IPS DF 4.7 (cell line): ENCODE data around the gene HM13.
"Not testable (repeated sequence)": the region's sequence is repeated elsewhere in the genome, so short reads cannot be mapped to it uniquely, and the experiment has no call there.

Experiments used
- DNase-seq: peaks from one replicate; pipeline ENCODE4 v3.0.0-alpha.2; 2013; ENCODE audit warnings: low spot score; ENCODE audit errors: extremely low read depth

HM13 gene

GRCh38 chr20:31500527-31500926, 13.7 kb upstream of the HM13 start:
- no peak for DNase-seq

- peak; percentile 56 for DNase-seq
These were observed 11.2 kb upstream of the HM13 start for GRCh38 chr20:31502884-31503673.

GRCh38 chr20:31505903-31506302, 8.3 kb upstream of the HM13 start:
- DNase-seq, result no peak

GRCh38 chr20:31508517-31509244, 5.6 kb upstream of the HM13 start:
- DNase-seq, result no peak

GRCh38 chr20:31515072-31515774, 981 bp downstream of the HM13 start:
- DNase-seq, result no peak

GRCh38 chr20:31515775-31516107, 1.5 kb downstream of the HM13 start:
- DNase-seq, result no peak

DNA sequence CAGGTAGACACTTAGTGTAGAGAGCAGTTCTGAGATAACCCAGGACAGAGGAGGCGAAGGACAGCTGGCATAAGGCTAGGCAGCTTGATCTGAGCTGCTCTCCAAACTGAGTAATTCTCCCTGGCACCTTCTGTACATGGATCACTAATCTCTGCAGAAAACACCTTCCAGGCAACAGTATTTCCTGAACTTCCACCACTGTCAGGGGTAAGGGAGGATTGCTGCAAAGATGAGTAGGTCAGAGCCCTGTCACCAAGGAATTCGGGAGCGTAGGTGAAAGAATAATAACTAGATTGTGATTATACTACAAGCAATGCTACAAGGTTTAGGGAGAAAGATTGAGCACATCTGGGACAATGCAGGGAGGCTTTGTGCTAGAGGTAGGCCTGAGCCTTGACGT, 1.9 kb downstream of the HM13 start:
- no peak for DNase-seq

GRCh38 chr20:31516651-31517050, 2.4 kb downstream of the HM13 start:
- no peak for DNase-seq

- no peak for DNase-seq
These were observed 3.1 kb downstream of the HM13 start for GRCh38 chr20:31517373-31517772.

DNA sequence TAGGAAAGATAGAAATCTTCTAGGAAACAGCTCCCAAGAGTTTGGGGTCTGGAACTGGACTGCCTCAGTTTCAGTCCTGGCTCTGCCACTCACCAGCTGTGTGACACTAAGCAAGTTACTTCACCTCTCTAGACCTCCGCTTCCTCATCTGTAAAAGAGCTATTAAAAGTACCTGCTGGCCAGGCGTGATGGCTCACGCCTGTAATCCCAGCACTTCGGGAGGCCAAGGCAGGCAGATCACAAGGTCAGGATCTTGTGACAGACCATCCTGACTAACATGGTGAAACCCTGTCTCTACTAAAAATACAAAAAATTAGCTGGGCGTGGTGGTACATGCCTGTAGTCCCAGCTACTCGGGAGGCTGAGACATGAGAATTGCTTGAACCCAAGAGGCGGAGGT, 7.0 kb downstream of the HM13 start:
- DNase-seq, result not testable (repeated sequence)

- DNase-seq, result no peak
These were observed 8.5 kb downstream of the HM13 start for GRCh38 chr20:31522731-31523130.

GRCh38 chr20:31523361-31524283, 9.4 kb downstream of the HM13 start:
- DNase-seq, result no peak

DNA sequence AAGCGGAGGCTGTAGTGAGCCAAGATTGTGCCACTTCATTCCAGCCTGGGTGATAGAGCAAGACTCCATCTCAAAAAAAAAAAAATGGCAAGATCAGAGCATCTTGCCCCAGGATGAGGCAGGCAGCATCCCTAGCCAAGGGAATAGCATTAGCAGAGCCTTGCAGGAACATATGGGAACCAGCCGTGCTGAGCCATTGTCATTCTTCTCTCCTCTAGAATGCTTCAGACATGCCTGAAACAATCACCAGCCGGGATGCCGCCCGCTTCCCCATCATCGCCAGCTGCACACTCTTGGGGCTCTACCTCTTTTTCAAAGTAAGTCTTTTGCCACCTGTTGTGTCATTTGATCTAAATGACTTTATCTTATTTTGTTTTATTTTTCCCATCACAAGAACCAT, 13.0 kb downstream of the HM13 start:
- no peak for DNase-seq

DNA sequence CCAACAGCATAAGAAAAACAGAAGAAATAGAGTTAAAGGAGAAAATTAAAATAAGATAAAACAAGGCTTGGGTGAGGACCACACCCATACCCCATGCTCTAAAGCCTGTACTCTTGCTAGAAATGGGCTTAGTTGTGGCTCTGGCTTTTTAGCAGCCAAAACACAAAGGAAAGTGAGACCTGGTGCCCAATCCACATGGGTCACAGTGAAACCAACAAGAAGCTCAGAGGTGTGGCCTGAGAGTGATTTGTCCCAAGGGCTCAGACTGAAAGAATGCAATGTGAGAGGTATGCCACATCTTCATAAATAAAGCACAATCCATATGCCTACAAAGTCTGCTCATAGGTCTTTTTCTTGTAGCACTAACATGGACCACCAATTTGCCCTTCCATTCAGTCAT, 21.1 kb downstream of the HM13 start:
- no peak for DNase-seq

- DNase-seq, result no peak
These were observed 22.3 kb downstream of the HM13 start for GRCh38 chr20:31536575-31536974.

DNA sequence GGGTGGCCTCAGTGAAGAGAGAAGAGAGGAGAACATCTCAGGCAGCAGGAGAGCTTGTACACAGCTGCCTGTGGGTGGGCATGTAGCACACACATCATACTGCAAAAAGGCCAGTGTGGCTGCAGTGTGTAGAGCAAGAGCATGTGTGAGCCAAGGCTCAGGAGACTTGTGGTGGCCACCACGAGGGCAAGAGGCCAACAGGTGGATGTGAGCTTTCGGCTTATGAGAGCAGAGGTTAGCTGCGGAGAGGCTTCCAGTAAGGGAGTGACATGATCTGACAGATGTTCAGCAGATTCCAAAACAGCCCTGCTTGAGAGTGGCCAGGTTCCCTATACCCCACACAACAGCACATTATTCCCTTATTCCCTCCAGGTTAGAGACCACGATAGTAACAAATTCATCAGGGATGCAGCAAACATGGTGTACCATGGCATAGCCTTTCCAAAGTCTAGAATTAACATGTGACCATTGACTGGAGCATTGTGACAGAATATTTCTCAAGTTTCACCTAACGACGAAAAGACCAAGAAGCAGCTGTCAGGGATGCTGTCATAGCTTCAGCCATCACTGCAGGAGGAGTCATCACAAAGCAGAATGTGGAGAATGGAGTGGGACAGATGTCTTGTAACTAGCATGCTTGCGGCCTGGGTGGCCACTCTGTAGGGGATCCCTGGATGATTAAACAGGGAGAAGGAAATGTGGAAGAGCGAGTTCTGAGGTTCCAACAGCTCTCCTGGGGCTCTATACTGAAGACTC, 23.1 kb downstream of the HM13 start:
- no peak for DNase-seq

DNA sequence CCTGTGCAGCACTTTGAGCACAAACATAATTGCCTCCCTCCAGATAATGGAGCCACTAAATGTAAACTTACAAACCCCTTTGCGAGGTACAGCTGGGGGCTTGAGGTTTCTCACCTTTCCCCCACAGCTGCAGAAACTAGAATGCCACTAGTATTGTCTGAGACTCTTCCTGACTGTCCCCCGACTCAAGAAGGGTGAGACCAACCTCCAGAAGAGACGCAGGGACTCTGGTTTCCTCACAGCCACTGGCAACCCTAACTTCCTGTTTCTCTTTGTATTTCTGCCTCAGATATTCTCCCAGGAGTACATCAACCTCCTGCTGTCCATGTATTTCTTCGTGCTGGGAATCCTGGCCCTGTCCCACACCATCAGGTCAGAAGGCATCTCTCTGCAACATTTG, 23.6 kb downstream of the HM13 start:
- DNase-seq, result no peak

DNA sequence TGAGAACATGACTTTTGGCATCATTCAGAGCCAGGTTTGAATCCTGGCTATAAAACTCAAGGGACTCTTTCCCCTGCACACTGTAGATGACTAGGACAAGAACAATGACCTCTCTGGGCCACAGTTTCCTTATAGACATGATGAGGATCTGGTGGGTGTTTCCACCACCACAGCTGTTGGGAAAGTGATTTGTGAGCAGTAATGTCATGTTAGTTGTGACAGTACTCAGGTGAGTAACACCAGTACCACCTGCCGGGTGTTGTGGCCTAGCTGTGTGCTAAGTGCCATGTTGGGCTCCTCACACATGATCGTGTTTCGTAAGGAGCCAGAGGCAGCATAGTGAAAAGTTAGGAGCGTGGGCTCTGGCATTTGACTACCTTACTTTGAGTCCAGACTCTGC, 24.1 kb downstream of the HM13 start:
- DNase-seq, result no peak

DNA sequence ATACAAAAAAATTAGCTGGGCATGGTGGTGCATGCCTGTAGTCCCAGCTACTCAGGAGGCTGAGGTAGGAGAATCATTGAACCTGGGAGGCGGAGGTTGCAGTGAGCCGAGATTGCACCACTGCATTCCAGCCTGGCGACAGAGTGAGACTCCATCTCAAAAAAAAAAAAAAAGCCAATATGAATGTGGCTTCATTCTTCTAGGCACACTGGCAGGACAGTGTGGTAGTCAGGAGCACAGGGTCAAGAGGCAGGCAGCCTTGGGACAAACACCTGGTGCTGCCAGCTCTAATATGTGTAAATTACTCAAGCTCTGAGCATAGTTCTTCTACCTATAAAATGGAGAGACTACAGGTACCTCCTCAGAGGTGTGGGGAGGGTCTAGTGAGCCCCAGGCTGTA, 25.4 kb downstream of the HM13 start:
- not testable (repeated sequence) for DNase-seq

GRCh38 chr20:31540406-31540805, 26.2 kb downstream of the HM13 start:
- no peak for DNase-seq
